SK-N-DZ (cell line): ENCODE data around the gene ZNF841.
"Not testable (repeated sequence)": the region's sequence is repeated elsewhere in the genome, so short reads cannot be mapped to it uniquely, and the experiment has no call there.

Source experiments
- DNase-seq: peaks from one replicate; pipeline ENCODE4 v3.0.0-alpha.2; 2015; ENCODE audit warnings: low spot score
- small RNA-seq, 2 experiments: library from RNA; depleted of rRNA; stranded (forward); fragments of <200 nt; gene quantifications; one replicate each; pipeline ENCODE3, GENCODE V24; 2014

Gene ZNF841

GRCh38 chr19:52069653-52070052 is 25.9 kb downstream of the ZNF841 start:
- DNase-seq = no peak

GRCh38 chr19:52066258-52066863 is 29.2 kb downstream of the ZNF841 start:
- no peak for DNase-seq

GRCh38 chr19:52065399-52065798 is 30.2 kb downstream of the ZNF841 start:
- DNase-seq = no peak

GRCh38 chr19:52056480-52056879 is 39.1 kb downstream of the ZNF841 start:
- not testable (repeated sequence) for DNase-seq

GRCh38 chr19:52051736-52052135 is 43.8 kb downstream of the ZNF841 start:
- DNase-seq = not testable (repeated sequence)

GRCh38 chr19:52048555-52049501 is 46.7 kb downstream of the ZNF841 start, which contains the start of gene ZNF432:
Gene ZNF432, minus strand, starts transcription at chr19:52048838. Its CDS starts 1,970 bp downstream, at chr19:52046868.
- DNase-seq = peak; percentile 81

GRCh38 chr19:52039169-52039568 is 56.4 kb downstream of the ZNF841 start:
- no peak for DNase-seq

GRCh38 chr19:52034051-52034728 is 61.4 kb downstream of the ZNF841 start:
- no peak for DNase-seq

- no peak for DNase-seq
Measured at GRCh38 chr19:52028780-52029123, 66.8 kb downstream of the ZNF841 start.

- peak; percentile 71 for DNase-seq
Measured at GRCh38 chr19:52028027-52028779, 67.4 kb downstream of the ZNF841 start, which contains the start of gene ZNF614. Gene ZNF614, minus strand, starts transcription at chr19:52028379. Its CDS starts 2,634 bp downstream, at chr19:52025745.

GRCh38 chr19:52026255-52026990 is 69.1 kb downstream of the ZNF841 start:
- DNase-seq = not testable (repeated sequence)

GRCh38 chr19:52024478-52024877 is 71.1 kb downstream of the ZNF841 start:
- DNase-seq = not testable (repeated sequence)

- no peak for DNase-seq
Measured at GRCh38 chr19:52022193-52022592, 73.4 kb downstream of the ZNF841 start.

- no peak for DNase-seq
Measured at GRCh38 chr19:52020506-52020905, 75.1 kb downstream of the ZNF841 start.

Small RNA genes lying within 50 kb of the gene (small RNA-seq; reads per million reads assigned to genes)
- 0.03 to 0.58 reads per million in 2 experiments for gene RPL37P23
